Measurements from ENCODE around the gene DNASE1L3. TPM values are rescaled to one million over a fixed set of nuclear protein-coding genes. Genes with fewer than 3 reads are reported as not detected.

The DNASE1L3 gene
- total RNA-seq, 6 experiments from 2014 or later = not detected

DNA sequence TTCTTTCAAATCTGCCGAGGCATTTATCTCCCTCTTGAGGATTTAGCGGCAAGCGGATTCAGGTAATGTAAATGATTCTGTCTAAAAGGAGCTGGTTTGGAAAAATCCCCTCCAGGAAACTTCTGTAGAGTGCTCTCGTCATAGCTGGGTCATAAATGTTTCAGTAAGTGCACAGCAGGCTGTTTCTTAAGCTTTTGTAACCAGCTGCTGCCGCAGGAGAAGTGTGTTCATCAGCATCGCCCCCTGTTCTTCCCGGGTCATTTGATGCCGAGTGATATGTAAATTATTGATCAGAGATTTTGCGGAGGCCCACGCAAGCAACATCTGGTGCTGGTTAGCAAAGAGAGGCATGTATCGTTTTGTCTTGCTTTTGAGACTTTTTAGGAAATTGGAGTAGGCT, 53.1 kb downstream of the DNASE1L3 start:
- H3K27me3 Mint-ChIP-seq (ENCODE audit: insufficient read depth) = peaks cover 5% of the 10 kb centered on the region
- H3K4me1 Mint-ChIP-seq (ENCODE audit: low read depth) = peaks cover 25% of the 10 kb centered on the region
- peaks cover 6% of the 10 kb centered on the region; the same call in 1 of the 2 replicates for H3K9me3 Mint-ChIP-seq
- DNase-seq = no peak
- no peak overlapping the region for H3K27ac Mint-ChIP-seq
- H3K36me3 Mint-ChIP-seq (ENCODE audit: low read depth) = peaks cover 42% of the 10 kb centered on the region
- H3K4me3 Mint-ChIP-seq = no peak overlapping the region
- TF ChIP-seq, protein P1, sequence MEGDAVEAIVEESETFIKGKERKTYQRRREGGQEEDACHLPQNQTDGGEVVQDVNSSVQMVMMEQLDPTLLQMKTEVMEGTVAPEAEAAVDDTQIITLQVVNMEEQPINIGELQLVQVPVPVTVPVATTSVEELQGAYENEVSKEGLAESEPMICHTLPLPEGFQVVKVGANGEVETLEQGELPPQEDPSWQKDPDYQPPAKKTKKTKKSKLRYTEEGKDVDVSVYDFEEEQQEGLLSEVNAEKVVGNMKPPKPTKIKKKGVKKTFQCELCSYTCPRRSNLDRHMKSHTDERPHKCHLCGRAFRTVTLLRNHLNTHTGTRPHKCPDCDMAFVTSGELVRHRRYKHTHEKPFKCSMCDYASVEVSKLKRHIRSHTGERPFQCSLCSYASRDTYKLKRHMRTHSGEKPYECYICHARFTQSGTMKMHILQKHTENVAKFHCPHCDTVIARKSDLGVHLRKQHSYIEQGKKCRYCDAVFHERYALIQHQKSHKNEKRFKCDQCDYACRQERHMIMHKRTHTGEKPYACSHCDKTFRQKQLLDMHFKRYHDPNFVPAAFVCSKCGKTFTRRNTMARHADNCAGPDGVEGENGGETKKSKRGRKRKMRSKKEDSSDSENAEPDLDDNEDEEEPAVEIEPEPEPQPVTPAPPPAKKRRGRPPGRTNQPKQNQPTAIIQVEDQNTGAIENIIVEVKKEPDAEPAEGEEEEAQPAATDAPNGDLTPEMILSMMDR (IDR thresholded peaks at IDR 0.05) = no peak

DNA sequence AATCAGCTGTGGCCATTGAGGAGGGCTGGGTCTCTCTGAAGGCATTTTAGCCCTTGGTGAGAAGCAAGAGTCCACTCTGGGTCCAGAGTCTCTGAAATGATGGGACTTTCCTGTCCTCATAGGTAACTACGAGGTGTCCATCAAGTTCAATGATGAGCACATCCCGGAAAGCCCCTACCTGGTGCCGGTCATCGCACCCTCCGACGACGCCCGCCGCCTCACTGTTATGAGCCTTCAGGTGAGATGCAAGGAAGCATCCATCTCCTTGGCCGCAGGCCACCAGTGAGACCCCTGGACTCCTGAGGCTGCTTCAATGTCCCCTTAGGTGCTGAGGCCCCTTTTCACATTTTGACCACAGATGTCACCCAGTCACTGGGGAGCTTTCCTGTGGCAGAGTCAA, 54.9 kb downstream of the DNASE1L3 start:
- H3K9me3 Mint-ChIP-seq = no peaks in the 10 kb centered on the region; the same call in 1 of the 2 replicates
- no peak for DNase-seq
- H3K4me3 Mint-ChIP-seq = no peak overlapping the region
- peaks cover 2% of the 10 kb centered on the region for H3K27me3 Mint-ChIP-seq (ENCODE audit: insufficient read depth)
- peaks cover 35% of the 10 kb centered on the region for H3K36me3 Mint-ChIP-seq (ENCODE audit: low read depth)
- TF ChIP-seq, protein P1 (IDR thresholded peaks at IDR 0.05) = no peak
- no peak overlapping the region for H3K27ac Mint-ChIP-seq
- peaks cover 8% of the 10 kb centered on the region for H3K4me1 Mint-ChIP-seq (ENCODE audit: low read depth)

DNA sequence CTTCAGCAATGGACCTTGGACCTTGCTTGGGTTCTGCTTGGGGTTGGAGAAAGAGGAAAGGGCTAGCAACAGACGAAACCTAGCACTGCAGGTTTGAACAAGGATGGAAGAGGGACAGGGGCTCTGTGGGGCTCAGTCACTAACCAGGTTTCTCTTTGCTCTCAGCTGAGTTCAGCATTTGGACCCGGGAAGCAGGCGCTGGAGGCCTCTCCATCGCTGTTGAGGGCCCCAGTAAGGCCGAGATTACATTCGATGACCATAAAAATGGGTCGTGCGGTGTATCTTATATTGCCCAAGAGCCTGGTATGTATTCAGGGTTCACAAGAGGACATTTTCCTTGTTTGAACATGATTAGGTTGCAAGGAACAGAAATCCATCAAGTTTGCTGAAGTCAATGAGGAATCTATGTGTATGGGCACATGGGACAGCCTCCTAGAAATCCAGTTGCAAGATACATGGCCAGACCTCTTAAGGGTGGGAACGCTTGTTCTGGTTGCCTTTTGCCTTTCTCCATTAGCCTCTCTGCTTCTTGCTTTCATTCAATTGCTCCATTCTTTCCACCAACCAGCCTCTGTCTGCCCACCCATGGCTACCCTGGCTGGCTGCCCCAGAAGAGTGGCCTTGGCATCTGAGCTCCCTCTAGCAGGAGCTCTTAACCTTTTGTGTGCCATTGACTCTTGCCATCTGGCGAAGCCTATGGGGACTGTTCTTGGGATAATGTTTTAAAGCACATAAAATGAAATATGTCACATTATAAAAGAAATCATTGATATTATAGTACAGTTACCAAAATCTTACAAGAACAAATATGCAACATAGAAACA, 55.9 kb downstream of the DNASE1L3 start:
- DNase-seq = no peak
- no peak overlapping the region; the same call in 1 of the 2 replicates for H3K27ac Mint-ChIP-seq
- peaks cover 30% of the 10 kb centered on the region for H3K36me3 Mint-ChIP-seq (ENCODE audit: low read depth)
- H3K4me3 Mint-ChIP-seq = no peak overlapping the region
- H3K9me3 Mint-ChIP-seq = no peaks in the 10 kb centered on the region
- no peaks in the 10 kb centered on the region for H3K4me1 Mint-ChIP-seq (ENCODE audit: low read depth)
- peaks cover 2% of the 10 kb centered on the region; the same call in 1 of the 2 replicates for H3K27me3 Mint-ChIP-seq (ENCODE audit: insufficient read depth)
- TF ChIP-seq, protein P1 (IDR thresholded peaks at IDR 0.05) = no peak

DNA sequence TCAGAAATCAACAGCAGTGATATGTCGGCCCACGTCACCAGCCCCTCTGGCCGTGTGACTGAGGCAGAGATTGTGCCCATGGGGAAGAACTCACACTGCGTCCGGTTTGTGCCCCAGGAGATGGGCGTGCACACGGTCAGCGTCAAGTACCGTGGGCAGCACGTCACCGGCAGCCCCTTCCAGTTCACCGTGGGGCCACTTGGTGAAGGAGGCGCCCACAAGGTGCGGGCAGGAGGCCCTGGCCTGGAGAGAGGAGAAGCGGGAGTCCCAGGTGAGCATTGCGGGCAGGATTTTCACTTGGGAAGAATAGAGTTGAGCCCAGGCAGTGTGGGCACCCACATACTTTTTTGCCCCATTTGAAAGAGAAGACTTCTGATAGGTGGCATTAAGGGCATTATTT, 57.4 kb downstream of the DNASE1L3 start:
- Mint-ChIP-seq H3K27ac (no peak overlapping the region), H3K36me3 (ENCODE audit: low read depth) (peaks cover 39% of the 10 kb centered on the region), H3K4me1 (ENCODE audit: low read depth) (no peaks in the 10 kb centered on the region), H3K9me3 (no peaks in the 10 kb centered on the region), H3K4me3 (no peak overlapping the region), H3K27me3 (ENCODE audit: insufficient read depth) (peaks cover 2% of the 10 kb centered on the region)
- DNase-seq = no peak
- TF ChIP-seq, protein P1 (IDR thresholded peaks at IDR 0.05) = no peak

DNA sequence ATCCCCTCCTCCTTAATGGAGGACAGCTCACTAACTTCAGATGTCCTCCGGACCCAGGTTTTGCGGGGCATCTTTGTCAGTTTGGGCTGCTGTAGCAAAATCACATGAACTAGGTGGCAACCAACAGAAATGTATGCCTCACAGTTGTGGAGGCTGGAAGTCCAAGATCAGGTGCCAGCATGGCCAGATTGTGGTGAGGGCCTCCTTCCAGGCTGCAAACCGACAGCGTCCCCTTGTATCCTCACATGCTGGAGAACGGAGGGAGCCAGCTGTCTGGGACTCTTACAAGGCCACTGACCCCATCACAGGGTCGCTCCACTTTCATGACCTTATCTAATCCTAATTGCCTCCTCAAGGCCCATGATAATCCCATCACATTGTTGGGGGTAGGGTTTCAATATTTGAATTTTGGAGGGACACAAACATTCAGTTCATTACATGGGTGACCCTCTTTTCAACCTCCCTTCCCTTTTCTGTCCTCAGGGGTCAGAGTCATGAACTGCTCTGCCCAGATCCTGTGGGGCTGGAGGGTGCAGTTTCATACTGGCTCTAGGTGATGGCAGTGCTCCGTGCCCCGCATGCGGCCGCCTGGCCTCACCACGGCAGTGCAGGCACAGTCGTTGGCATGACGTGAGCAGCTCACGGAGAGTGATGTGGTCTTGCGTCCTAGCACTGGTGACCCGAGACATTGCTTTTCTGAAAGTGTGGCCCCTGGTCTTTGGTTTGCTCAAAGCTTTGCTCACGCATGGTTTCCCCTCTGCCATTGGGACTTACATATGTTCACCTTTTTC, 58.4 kb downstream of the DNASE1L3 start:
- H3K27me3 Mint-ChIP-seq (ENCODE audit: insufficient read depth) = peaks cover 2% of the 10 kb centered on the region
- TF ChIP-seq, protein P1 (IDR thresholded peaks at IDR 0.05) = no peak
- DNase-seq = no peak
- H3K36me3 Mint-ChIP-seq (ENCODE audit: low read depth) = peaks cover 40% of the 10 kb centered on the region
- no peak overlapping the region for H3K4me3 Mint-ChIP-seq
- 0 out of 2 replicates have a peak overlapping the region, but pooled peaks have one; percentile 16 for H3K27ac Mint-ChIP-seq
- no peaks in the 10 kb centered on the region for H3K4me1 Mint-ChIP-seq (ENCODE audit: low read depth)
- no peaks in the 10 kb centered on the region for H3K9me3 Mint-ChIP-seq

Measured in HFFc6 (cell line).